ENCODE results near the gene R3HDM4. TPM values are rescaled to one million over a fixed set of nuclear protein-coding genes. Genes with fewer than 3 reads are reported as not detected.

The R3HDM4 gene
- total and polyA plus RNA-seq, 10 of the 15 experiments (the other 5 are each of a cell fraction or from before 2014, with no cell fraction given): 1.3 to 65.8 (median 27.7) TPM

DNA sequence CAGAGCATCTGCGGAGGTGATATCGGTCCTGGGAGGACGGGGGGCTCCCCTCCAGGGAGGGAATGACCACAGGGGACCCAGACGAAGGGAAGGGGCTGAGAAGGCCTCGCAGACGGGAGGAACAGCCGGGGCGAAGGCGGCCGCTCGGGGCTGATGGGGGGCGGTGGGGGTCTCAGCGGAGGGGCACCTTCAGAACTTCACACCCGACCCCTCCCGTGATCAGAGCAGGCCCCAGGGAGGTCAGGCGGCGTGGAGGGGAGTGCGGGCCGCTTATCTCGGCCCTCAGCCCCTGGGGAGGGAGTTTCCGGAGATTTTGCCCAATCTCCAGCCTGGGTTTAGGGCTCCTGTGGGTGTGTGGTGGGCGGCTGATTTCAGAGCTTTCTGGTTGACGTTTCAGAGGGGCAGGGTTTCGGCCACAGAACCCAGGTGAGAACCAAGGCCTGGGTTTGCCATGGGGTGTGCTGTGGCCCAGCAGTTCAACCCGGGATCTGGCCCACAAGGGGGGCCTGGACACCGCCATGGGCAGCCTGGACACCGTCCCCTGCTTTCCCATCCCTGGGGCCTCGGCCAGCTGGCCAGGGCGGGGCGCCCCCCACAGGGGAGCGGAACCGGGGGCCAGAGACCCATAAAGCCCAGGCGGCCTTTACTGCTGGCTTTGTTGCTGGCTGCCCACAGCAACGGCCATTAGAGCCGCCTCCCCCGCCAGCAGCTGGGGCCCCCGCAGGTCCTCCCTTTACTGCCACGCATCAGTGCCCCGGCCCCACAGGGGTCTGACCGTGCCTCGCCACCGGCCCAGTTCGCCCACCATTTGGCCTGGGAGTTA is 41.9 kb upstream of the R3HDM4 start (continued):
- TF ChIP-seq, protein P1, sequence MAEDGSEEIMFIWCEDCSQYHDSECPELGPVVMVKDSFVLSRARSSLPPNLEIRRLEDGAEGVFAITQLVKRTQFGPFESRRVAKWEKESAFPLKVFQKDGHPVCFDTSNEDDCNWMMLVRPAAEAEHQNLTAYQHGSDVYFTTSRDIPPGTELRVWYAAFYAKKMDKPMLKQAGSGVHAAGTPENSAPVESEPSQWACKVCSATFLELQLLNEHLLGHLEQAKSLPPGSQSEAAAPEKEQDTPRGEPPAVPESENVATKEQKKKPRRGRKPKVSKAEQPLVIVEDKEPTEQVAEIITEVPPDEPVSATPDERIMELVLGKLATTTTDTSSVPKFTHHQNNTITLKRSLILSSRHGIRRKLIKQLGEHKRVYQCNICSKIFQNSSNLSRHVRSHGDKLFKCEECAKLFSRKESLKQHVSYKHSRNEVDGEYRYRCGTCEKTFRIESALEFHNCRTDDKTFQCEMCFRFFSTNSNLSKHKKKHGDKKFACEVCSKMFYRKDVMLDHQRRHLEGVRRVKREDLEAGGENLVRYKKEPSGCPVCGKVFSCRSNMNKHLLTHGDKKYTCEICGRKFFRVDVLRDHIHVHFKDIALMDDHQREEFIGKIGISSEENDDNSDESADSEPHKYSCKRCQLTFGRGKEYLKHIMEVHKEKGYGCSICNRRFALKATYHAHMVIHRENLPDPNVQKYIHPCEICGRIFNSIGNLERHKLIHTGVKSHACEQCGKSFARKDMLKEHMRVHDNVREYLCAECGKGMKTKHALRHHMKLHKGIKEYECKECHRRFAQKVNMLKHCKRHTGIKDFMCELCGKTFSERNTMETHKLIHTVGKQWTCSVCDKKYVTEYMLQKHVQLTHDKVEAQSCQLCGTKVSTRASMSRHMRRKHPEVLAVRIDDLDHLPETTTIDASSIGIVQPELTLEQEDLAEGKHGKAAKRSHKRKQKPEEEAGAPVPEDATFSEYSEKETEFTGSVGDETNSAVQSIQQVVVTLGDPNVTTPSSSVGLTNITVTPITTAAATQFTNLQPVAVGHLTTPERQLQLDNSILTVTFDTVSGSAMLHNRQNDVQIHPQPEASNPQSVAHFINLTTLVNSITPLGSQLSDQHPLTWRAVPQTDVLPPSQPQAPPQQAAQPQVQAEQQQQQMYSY (CRISPR knock-in tag; IDR thresholded peaks at IDR 0.05): no peak
- TF ChIP-seq FOXK2 (IDR thresholded peaks at IDR 0.05) (no peak), STAT3 (IDR thresholded peaks at IDR 0.05; ENCODE audit: low read depth, low read length) (no peak), IKZF2 (IDR thresholded peaks at IDR 0.05) (peak; percentile 95), CHD4 (IDR thresholded peaks at IDR 0.05) (no peak), MYB (IDR thresholded peaks at IDR 0.05; ENCODE audit: borderline replicate concordance, low read depth, low read length) (no peak), ASH2L (IDR thresholded peaks at IDR 0.05; ENCODE audit: borderline replicate concordance, low read depth) (no peak), GATAD2B (conservative IDR thresholded peaks at IDR 0.05; ENCODE audit: low read depth) (peak; percentile 98), NFXL1 (IDR thresholded peaks at IDR 0.05; ENCODE audit: borderline replicate concordance) (no peak), RB1 (IDR thresholded peaks at IDR 0.05; ENCODE audit: borderline replicate concordance) (0 out of 2 replicates have a peak, but pooled peaks have one; percentile 50), CHD2 (IDR thresholded peaks at IDR 0.05; ENCODE audit: borderline replicate concordance, low read depth, low read length) (peak; percentile 54; the same call in 1 of the 2 replicates)
- TF ChIP-seq, protein P2, sequence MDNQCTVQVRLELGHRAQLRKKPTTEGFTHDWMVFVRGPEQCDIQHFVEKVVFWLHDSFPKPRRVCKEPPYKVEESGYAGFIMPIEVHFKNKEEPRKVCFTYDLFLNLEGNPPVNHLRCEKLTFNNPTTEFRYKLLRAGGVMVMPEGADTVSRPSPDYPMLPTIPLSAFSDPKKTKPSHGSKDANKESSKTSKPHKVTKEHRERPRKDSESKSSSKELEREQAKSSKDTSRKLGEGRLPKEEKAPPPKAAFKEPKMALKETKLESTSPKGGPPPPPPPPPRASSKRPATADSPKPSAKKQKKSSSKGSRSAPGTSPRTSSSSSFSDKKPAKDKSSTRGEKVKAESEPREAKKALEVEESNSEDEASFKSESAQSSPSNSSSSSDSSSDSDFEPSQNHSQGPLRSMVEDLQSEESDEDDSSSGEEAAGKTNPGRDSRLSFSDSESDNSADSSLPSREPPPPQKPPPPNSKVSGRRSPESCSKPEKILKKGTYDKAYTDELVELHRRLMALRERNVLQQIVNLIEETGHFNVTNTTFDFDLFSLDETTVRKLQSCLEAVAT (IDR thresholded peaks at IDR 0.05): peak; percentile 98
- TF ChIP-seq, protein P3, sequence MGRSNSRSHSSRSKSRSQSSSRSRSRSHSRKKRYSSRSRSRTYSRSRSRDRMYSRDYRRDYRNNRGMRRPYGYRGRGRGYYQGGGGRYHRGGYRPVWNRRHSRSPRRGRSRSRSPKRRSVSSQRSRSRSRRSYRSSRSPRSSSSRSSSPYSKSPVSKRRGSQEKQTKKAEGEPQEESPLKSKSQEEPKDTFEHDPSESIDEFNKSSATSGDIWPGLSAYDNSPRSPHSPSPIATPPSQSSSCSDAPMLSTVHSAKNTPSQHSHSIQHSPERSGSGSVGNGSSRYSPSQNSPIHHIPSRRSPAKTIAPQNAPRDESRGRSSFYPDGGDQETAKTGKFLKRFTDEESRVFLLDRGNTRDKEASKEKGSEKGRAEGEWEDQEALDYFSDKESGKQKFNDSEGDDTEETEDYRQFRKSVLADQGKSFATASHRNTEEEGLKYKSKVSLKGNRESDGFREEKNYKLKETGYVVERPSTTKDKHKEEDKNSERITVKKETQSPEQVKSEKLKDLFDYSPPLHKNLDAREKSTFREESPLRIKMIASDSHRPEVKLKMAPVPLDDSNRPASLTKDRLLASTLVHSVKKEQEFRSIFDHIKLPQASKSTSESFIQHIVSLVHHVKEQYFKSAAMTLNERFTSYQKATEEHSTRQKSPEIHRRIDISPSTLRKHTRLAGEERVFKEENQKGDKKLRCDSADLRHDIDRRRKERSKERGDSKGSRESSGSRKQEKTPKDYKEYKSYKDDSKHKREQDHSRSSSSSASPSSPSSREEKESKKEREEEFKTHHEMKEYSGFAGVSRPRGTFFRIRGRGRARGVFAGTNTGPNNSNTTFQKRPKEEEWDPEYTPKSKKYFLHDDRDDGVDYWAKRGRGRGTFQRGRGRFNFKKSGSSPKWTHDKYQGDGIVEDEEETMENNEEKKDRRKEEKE (IDR thresholded peaks at IDR 0.05): no peak
- TF ChIP-seq, protein P4, sequence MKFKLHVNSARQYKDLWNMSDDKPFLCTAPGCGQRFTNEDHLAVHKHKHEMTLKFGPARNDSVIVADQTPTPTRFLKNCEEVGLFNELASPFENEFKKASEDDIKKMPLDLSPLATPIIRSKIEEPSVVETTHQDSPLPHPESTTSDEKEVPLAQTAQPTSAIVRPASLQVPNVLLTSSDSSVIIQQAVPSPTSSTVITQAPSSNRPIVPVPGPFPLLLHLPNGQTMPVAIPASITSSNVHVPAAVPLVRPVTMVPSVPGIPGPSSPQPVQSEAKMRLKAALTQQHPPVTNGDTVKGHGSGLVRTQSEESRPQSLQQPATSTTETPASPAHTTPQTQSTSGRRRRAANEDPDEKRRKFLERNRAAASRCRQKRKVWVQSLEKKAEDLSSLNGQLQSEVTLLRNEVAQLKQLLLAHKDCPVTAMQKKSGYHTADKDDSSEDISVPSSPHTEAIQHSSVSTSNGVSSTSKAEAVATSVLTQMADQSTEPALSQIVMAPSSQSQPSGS (IDR thresholded peaks at IDR 0.05; ENCODE audit: low read length): 0 out of 2 replicates have a peak, but pooled peaks have one; percentile 33
- TF ChIP-seq, protein P5, sequence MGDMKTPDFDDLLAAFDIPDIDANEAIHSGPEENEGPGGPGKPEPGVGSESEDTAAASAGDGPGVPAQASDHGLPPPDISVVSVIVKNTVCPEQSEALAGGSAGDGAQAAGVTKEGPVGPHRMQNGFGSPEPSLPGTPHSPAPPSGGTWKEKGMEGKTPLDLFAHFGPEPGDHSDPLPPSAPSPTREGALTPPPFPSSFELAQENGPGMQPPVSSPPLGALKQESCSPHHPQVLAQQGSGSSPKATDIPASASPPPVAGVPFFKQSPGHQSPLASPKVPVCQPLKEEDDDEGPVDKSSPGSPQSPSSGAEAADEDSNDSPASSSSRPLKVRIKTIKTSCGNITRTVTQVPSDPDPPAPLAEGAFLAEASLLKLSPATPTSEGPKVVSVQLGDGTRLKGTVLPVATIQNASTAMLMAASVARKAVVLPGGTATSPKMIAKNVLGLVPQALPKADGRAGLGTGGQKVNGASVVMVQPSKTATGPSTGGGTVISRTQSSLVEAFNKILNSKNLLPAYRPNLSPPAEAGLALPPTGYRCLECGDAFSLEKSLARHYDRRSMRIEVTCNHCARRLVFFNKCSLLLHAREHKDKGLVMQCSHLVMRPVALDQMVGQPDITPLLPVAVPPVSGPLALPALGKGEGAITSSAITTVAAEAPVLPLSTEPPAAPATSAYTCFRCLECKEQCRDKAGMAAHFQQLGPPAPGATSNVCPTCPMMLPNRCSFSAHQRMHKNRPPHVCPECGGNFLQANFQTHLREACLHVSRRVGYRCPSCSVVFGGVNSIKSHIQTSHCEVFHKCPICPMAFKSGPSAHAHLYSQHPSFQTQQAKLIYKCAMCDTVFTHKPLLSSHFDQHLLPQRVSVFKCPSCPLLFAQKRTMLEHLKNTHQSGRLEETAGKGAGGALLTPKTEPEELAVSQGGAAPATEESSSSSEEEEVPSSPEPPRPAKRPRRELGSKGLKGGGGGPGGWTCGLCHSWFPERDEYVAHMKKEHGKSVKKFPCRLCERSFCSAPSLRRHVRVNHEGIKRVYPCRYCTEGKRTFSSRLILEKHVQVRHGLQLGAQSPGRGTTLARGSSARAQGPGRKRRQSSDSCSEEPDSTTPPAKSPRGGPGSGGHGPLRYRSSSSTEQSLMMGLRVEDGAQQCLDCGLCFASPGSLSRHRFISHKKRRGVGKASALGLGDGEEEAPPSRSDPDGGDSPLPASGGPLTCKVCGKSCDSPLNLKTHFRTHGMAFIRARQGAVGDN (IDR thresholded peaks at IDR 0.05): peak; percentile 58; the same call in 1 of the 2 replicates

All from GM12878 (cell line).